Umbilical cord (tissue), 2 donors: Measurements from ENCODE around the gene RIN3. TPM values are rescaled to one million over a fixed set of nuclear protein-coding genes. Genes with fewer than 3 reads are reported as not detected.

ENCODE experiments used
- DNase-seq: peaks from one replicate; pipeline ENCODE4 v3.0.0-alpha.2; 2015; ENCODE audit warnings: low spot score
- total RNA-seq: library from RNA; depleted of rRNA; stranded (reverse); fragments of >200 nt; gene quantifications from one replicate; pipeline ENCODE4 v1.2.3, GENCODE V29; 2014; ENCODE audit warnings: low replicate concordance; ENCODE audit not compliant: insufficient read depth

Gene RIN3
- total RNA-seq, 1 donor from 2014 or later, result 15.2 TPM

DNA sequence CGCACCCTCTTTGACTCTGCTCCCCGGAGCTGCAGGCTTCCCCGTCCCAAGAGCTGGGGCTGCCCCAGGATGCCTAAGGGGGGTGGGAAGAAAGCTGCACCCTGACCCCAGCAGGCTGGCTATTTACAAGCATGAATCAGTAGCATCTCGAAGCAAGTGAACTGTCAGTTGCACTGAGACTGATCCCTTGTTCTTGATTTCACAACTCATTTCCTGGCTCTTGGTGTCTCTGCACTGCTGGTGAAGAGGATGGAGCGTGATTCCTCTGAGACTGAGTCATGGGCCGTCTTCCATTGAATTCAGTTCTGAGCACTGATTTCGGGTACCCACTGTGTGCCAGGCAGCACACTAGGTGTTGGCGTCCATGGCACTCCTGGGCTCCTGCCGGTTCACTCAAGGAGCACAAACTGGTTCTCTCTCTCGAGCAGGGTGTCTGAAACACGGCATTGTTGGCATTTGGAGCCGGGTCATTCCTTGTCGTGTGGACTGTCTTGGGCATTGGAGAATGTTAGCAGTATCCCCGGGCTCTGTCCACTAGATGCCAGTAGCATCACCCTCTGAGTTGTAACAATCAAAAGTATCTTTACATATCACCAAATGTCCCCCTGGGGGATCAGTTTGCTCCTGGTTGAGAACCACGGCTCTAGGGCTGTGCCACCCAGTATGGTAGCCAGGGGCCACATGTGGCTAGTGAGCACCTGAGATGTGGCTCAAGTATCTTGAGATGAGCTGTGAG is 86.9 kb downstream of the RIN3 start:
- DNase-seq, result peak; percentile 39

DNA sequence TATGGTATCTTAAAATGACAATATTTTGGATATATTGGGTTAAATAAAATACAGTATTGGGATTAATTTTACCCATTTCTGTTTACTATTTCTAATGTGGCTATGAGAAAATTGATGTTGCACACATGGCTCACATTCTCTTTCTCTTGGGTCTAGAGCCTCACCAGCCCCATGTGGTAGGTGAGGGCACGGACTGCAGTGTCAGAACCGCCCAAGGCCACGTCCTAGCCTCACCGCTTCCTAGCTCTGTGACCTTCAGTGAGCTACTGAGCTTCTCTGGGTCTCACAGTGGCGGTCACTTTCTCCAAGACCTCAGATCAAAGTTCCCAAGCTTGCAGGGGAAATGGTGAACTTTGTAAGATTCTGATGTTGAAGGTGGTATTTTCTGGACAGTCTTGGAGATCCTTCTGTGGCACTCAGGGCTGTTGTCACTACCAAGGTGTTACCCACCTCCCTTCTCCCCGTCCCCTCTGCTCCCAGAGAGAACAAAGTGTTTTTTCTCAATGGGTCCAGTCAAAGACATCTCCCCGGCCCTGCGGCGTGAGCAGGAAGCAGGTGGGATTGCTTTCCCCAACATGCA is 87.6 kb downstream of the RIN3 start:
- no peak for DNase-seq

DNA sequence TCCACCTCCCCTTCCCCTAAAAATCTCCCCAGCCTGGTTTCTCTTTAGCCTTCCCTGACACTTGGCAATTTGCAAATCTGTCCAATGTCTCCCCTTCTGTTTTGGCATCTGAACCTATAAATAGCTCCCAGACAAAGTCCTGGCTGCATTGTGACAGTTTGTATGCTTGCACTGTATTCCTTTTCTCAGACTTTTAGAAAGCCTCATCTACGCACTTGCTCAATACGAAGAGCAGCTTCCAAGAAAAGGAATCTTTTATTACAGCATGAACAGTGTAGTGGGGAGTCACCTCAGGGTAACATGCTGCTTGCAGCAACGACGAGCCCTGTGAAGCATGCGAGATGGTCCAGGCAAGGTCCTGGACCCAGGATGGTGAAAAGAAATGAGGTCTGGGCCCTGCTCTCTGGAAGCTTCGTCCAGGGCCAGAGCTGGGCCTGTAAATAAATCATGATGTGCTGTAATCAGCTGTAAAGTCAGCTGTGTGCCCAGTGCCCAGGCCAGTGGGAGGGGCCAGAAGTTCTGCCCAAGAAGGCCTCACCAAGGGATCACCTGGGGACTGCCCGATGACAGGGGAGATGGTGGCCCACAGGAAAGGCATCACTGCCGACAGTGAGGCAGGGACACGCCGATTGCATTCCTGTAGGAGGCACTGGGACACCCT is 88.3 kb downstream of the RIN3 start:
- DNase-seq, result no peak

DNA sequence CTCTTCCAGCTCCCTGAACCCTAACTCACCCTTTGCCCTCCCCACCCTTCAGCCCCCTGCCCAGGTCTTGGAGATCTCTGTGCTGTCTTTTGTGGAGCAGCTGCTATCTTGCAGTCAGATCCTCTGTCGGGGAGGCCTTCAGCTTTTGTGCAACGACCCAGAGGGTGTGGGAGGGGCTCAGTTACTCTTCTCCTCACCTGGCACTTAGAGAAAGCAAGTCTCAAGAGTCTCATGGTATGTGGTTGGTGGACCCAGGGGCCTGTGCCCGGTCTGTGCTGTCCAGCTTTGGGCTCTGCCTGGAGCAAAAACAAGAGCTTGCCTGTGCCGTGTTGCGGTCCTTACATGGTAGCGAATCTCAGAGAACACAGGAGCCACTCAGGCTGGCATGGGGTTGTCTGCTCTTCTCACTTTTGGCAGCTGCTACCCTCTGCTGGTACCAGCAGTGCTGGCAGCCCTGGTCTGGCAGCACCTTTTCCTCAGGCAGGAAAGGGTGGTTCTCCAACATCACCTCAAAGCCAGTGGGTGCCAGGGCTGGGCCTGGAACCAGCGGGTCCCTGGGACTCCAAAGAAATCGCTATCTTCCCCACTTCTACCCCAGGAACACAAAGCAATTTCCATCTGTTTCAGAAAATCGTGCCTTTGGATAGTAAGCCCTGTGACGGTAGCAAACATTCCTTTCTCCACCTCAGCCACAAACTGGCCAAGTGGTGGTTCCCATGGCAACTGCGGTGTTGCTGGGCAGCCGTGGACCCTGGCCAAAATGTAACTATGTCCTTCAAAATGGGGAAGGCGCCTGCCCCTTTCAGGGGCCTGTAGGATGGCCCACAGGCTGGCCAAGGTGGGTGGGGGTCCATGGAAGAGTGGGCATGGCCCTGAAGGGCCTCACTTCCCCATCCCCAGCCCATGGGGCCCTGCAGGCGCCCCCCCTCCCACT is 90.0 kb downstream of the RIN3 start:
- DNase-seq, result no peak

DNA sequence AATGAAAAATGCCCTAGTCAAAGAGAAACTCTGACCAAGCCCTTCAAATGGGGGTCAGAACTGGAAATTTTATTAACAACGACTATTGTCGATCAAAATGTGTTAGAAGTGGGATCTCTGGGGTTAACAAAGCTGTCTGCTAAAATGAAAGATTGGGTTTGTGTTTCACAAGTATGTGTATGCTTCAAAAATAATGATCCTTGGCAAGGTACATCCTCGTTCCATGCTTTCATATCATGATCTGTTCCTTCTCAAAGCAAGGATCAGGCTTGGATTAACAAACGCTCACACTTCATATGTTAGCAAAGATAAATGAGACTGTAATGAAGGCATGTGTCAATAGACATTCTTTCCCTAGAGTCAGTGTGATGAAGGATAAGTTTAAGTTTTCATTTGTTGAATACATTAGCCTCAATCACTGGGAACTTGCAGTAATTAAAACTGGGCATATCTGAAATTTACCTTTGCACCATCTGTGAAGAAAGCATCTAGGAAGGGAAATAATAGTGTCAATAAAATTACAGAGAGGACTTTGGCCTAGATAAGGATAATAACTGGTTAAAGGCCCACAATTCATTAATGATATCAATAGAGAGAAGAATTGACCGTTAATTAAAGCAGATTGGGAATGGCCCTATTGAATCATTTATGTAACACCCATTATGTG is 91.8 kb downstream of the RIN3 start:
- DNase-seq, result no peak

DNA sequence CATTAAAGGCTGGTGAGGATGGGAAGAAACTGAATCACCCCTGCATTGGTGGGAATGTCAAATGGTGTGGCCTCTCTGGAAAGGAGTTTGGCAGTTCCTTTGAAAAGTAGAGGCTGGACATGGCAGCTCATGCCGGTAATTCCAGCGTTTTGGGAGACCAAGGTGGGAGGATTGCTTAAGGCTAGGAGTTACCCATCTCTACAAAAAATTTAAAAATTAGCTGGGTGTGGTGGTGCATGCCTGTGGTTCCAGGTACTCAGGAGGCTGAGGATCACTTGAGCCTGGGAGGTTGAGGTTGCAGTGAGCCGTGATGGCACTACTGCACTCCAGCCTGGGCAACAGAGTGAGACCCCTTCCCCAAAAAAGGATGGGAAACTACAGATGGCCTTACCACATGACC is 93.7 kb downstream of the RIN3 start:
- no peak for DNase-seq

DNA sequence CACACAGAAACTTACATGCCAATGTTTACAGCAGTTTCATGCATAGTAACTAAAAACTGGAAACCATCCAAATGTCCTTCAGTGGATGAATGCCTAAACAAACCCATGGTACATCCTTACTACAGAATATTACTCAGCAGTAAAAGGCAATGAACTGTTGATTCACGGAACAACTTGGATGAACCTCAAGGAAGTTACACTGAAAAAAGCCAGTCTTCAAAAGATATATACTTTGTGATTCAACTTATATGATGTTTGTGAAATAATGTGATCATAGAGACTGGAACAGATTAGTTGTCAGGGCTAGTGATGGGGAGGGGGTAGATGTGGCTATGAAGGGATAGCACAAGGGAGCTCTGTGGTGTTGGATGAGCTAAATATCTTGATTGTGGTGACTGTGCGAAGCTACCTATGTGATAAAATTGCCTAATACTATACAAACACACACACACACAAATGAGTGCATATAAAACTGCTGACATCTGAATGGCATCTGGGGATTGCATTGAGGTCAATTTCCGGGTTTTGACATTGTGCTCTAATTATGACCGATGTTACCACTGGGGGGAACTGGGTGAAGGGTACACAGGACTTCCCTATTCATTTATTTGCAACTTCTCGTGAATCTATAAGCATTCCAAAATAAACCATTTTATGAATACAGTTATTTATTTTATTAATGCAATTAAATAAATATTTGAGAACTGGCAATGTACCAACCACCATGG is 94.3 kb downstream of the RIN3 start:
- DNase-seq, result no peak

DNA sequence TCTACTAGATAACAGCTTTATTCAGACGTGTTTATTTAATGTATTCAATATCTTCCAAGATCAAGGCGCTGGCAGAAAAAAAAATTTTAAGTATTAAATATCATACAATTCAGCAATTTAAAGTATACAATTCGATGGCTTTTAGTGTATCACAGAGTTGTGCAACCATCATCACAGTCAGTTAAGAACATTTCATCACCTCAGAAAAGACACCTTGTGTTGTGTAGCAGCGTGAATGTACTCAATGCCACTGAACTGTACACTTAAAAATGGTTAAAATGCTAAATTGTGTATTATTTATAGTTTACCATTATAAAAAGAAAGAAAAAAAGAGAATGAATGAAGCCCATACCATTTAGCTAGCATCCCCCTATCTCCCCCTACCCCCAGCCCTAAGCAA is 96.4 kb downstream of the RIN3 start:
- no peak for DNase-seq

DNA sequence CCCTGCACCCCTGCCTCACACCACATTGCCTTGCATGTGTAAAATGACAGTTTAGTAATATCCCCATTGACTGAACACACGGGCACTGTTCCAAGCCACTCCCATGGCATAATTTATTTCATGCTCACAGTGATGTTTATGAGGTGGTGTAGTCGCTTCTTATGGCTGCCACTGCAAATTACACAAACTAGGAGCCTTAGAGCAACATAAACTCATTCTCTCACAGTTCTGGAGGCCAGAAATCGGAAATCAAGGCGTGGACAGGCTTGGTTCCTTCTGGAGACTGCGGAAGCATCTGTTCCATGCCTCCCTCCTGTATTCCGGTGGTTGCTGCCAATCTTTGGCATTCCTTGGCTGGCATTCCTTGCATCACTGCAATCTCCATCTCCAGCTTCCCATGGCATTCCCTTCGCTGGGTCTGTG is 97.3 kb downstream of the RIN3 start:
- no peak for DNase-seq

DNA sequence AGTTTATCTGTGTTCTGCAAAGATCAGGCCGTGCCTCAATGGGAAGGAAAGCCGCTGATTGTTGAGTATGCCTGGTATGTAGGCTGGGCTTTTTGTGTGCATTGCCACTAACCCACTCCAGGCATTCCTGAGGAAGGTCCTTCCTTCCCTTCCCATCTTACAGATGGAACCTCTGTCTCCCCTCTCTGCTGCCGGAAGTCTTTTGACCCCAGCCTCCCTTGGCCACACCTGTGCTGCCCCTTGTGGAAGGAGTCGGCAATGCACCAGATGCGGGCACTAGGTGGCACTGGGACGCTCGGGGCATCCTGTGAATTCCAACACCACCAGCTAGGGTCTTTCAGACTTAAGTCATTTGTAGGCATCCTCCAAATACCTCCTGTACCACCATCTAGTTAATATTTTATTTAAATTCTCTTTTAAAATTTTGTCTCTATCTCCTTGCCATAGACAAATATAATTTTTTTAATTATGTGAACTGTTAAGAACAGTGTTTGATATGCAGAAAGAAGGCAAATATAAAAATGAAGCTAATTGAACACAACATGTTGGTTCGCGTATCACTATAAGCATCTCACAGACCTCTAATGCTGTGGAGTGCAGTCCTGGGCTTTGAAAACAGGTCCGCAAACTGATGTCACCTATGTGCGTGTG is 99.6 kb downstream of the RIN3 start:
- peak; percentile 26 for DNase-seq

DNA sequence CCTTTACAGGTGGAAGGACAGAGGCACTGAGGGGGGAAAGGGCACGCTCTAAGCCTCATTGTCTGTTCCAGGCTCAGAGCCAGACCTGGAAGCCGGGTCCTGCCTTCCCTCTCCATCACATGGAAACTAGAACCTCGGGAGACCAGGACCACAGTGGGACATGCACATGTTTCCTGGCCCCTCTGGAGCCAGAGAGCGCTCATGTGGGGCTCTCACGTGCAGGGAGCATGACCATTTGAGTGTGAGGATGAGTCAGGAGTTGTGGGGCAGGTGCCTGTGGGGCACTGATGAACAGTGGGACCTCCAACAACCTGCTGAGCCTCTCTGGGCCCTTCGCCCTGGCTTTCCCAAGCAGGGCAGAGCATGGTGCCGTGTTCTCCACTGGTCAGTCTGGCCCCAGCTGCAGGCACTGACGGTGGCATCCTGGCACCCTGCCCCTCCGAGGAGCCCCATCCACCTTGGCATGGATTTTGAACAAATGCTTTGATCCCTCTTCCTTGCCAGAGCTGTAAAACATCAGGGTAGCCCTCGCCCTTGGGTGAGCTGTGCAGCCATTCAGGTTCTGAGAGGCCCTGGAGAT is 100.2 kb downstream of the RIN3 start:
- no peak for DNase-seq

DNA sequence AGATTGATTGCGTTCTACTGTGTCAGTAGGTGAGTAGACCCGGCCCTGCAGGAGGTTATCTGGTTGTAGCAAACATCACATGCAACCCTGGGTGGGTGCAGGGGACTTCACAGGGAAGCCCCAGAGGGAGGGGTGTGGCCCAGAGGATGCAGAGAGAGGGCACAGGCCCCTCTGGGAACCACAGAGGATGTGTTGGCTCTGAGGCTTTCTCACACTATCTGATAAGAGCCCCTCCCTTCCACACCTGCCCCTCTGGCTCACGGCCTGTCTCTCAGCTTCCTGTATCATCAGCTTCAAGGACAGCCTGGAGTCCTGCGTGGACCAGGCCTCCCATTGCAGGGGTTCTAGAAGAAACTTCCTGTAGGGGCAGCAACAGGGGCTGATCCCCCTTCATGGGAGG is 101.9 kb downstream of the RIN3 start:
- DNase-seq, result no peak

DNA sequence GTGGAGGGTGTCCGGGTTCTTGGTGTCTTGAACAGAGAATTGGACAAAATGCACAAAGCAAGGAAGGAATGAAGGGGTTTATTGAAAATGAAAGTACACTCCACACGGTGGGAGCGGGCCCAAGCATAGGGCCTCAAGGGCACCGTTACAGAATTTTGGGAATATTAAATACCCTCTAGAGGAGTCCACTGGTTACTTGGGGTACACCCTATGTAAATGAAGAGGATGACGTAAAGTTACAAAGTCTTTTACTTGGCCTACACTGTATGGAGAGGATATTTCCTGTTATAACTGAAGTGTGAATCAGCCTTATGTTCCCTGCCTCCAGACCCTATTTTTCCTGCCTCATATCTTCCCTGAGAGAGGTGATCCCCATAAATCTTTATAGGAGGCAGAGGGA is 102.6 kb downstream of the RIN3 start:
- DNase-seq, result no peak

DNA sequence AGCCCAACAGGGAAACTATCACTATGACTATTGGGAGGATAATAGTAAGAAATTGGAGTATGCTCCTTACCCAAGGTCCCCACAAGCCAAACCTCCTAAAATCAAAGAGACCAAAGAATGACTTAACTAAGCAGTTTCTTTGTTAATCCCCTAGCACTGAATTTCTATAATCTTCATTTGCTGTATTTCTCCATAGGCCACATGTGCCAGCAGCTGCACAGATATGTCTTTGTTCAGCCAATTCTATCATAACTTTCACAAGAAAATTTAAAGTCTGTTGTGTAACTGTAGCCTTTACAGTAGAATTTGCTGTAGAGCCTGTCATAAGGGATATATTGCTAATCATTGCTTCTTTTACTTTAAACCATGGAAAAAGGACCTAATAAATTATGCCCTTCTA is 104.0 kb downstream of the RIN3 start:
- DNase-seq, result no peak

DNA sequence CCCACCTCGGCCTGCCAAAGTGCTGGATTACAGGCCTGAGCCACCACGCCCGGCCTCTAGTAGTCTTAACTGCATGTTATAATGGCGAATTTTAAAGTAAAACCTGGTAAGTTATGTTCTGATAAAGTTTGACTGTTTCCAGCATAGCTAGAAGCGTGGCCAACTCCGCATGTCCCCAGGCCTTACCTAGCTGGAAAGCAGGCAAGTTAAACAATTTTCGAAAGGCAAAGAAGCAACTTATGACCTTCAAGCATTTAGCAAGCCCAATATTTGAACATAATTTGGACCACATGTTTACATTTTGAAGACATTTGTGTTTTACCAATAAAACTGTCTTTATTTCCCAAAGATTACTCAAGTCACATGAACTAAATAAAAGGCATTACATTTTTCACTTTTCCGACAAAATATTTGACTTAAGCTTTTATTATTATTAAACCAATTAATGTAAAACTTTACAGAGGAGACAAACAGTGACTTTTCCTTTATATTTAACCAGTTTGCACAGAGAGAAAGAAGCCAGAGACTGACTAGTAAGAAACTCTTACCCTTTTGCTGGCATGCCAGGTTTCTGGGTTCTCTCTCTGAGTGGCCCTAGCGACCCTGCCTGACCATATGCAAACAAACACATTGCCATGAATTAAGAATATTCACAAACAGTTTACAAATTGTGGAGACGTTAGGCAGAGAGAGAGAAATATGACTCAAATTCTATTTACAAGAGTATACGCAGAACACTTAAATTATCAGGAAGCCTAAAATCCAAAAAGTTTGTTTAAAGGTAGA is 106.3 kb downstream of the RIN3 start:
- DNase-seq, result no peak

DNA sequence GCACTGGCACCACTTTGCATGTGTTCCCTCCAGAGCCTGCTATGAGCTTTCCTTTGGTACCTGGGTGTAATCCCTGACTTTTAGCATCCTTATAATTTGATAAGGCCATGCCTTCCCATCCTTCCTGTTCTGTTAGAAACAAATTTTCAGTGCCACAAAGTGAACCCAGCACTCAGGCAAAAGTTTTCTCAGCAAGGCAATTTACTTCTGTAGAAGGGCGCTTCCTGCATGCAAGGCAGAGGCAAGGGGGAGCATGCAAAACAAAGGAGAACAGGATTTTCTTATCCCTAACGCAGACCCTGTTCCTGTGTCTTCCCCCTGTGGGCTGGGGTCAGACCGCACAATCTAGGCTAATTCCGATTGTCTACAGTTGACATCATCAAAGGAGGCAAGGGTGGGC is 108.7 kb downstream of the RIN3 start:
- no peak for DNase-seq

DNA sequence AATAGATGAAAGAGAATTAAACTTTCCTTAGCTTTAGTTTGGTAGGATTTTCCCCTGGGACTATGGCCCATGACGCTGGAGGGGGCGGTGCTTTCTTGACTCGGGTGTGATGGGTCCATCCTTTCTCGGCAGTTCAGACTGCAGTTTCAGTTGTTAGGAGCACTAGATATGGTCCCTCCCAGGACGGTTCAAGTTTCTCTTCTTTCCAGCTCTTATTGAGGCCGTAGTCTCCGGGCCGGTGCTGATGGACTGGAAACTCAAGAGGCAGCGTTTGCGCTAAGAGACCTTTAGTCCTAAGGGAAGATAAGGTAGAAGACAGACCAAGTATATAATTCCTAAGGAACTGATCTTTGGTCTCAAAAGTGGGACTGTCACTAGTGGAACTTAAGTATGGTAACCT is 111.2 kb downstream of the RIN3 start:
- no peak for DNase-seq

DNA sequence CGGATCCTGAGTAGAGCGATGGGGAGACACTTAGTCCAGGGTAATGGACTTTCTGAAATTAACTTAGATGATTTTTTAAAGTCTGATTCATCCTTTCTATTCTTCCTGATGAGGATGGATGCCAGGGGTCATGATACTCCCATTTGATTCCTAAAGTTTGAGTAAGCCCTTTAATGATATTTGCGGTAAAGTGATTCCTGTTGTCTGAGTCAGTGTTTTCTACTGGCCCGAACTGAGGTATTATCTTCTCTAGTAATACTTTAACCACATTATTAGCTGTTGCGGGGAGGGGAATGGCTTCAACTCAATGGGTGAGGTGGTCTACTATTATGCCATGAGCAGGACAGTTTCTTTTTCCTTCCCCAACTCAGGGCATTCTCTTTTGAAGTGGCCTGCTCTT is 111.6 kb downstream of the RIN3 start:
- no peak for DNase-seq

DNA sequence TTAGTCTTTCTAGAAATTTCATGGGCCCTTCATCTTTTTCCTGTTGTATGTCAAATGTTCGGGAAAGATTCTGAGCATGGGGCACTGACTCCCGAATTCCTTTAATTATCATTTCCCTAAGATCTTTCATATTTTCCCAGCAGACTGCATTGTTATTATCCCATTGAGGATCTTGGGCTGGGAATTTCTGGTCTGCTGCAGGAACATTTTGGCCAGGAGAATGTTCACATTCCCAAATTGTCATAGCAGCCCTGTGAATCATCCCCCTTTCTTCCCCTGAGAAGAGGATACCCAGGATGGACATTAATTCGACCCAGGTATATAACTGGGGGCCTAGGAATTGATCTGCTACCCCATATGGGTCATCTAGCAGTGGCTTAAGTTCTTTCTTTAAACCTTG is 112.5 kb downstream of the RIN3 start:
- DNase-seq, result no peak
